Body of pancreas (tissue), 4 donors: ENCODE measurements around the gene CHPF2.

Source experiments
- CTCF ChIP-seq, 7 experiments: fragments of 450-650 bp in 4 of 7; fragments of 200-600 bp in 3 of 7; sonication (generic) in 3 of 7; IDR thresholded peaks; one replicate each; pipeline ENCODE4 v1.5.1; 2016 to 2019; ENCODE audit warnings: antibody characterized with exemption in 7 of 7
- POLR2A ChIP-seq, 3 donors: fragments of 450-650 bp; IDR thresholded peaks; one replicate each; pipeline ENCODE4 v1.6.1; 2016; ENCODE audit warnings: antibody characterized with exemption in 3 of 3, mild to moderate bottlenecking in 2 of 3

- TF ChIP-seq CTCF (IDR thresholded peaks at IDR 0.05) = no peak
- TF ChIP-seq POLR2A (IDR thresholded peaks at IDR 0.05) = no peak
These were observed 32.3 kb downstream of the CHPF2 start for GRCh38 chr7:151264615-151265014.
